GM18526 (cell line): ENCODE results near the gene RFTN1.

Experiments used
- POLR2A ChIP-seq: IDR thresholded peaks from 3 replicates; pipeline ENCODE4 v1.6.1; 2011; ENCODE audit not compliant: insufficient read length; ENCODE audit errors: extremely low read depth

Gene RFTN1

GRCh38 chr3:16372362-16373292 lies 140.9 kb downstream of the RFTN1 start:
- TF ChIP-seq POLR2A: peak; percentile 18

- TF ChIP-seq POLR2A: no peak
Measured at GRCh38 chr3:16370872-16371740, 142.4 kb downstream of the RFTN1 start.

- TF ChIP-seq POLR2A: no peak
Measured at GRCh38 chr3:16370503-16370871, 143.0 kb downstream of the RFTN1 start.

- no peak for TF ChIP-seq POLR2A
Measured at GRCh38 chr3:16369885-16370284, 143.6 kb downstream of the RFTN1 start.

GRCh38 chr3:16369276-16369675 lies 144.2 kb downstream of the RFTN1 start:
- no peak for TF ChIP-seq POLR2A

- no peak for TF ChIP-seq POLR2A
Measured at GRCh38 chr3:16366581-16366980, 146.9 kb downstream of the RFTN1 start.

GRCh38 chr3:16365491-16366128 lies 147.9 kb downstream of the RFTN1 start:
- no peak for TF ChIP-seq POLR2A

GRCh38 chr3:16364963-16365362 lies 148.5 kb downstream of the RFTN1 start:
- TF ChIP-seq POLR2A: no peak

- TF ChIP-seq POLR2A: no peak
Measured at GRCh38 chr3:16364323-16364722, 149.2 kb downstream of the RFTN1 start.

- no peak for TF ChIP-seq POLR2A
Measured at GRCh38 chr3:16363636-16364035, 149.9 kb downstream of the RFTN1 start.

GRCh38 chr3:16362770-16363169 lies 150.7 kb downstream of the RFTN1 start:
- no peak for TF ChIP-seq POLR2A

- TF ChIP-seq POLR2A: no peak
Measured at GRCh38 chr3:16361087-16361486, 152.4 kb downstream of the RFTN1 start.

GRCh38 chr3:16359331-16359730 lies 154.2 kb downstream of the RFTN1 start:
- TF ChIP-seq POLR2A: no peak

- TF ChIP-seq POLR2A: no peak
Measured at GRCh38 chr3:16358336-16358735, 155.2 kb downstream of the RFTN1 start.
